ENCODE data around the gene AIP.

- TF ChIP-seq CTCF (conservative IDR thresholded peaks at IDR 0.05 in 1 of 2, IDR thresholded peaks at IDR 0.05 in 1 of 2; ENCODE audit: low read depth in 1 of 2, low read length in 2 of 2) = no peak
- no peak for TF ChIP-seq EZH2 (IDR thresholded peaks at IDR 0.05; ENCODE audit: low read length, missing control alignments)
These were observed 11.8 kb downstream of the AIP start for GRCh38 chr11:67494371-67495233.

All from fibroblast of lung (primary cell).